Thyroid gland (tissue), 4 donors: ENCODE data around the gene LRMDA. TPM values are rescaled to one million over a fixed set of nuclear protein-coding genes. Genes with fewer than 3 reads are reported as not detected.

ENCODE experiments used
- DNase-seq, 2 donors: peaks; one replicate each; pipeline ENCODE4 v3.0.0-alpha.2; 2019
- H3K27ac ChIP-seq, 3 donors: fragments of 200-600 bp; sonication (generic); 1 replicate in 2 of 3; 2 replicates in 1 of 3; pipeline ENCODE4 v1.5.1; 2016 to 2019; ENCODE audit warnings: mild to moderate bottlenecking in 1 of 3, moderate library complexity in 1 of 3
- H3K27me3 ChIP-seq: fragments of 200-600 bp; sonication (generic); one replicate; pipeline ENCODE4 v1.5.1; 2019
- H3K36me3 ChIP-seq, 2 donors: fragments of 200-600 bp; sonication (generic); one replicate each; pipeline ENCODE4 v1.5.1; 2016 to 2019
- H3K4me1 ChIP-seq, 2 donors: fragments of 200-600 bp; sonication (generic); one replicate each; pipeline ENCODE4 v1.5.1; 2017 to 2019
- H3K4me3 ChIP-seq, 3 donors: fragments of 200-600 bp; sonication (generic); replicated peaks in 1 of 3; 1 replicate in 2 of 3; 2 replicates in 1 of 3; pipeline ENCODE4 v1.5.1; 2016; ENCODE audit warnings: mild to moderate bottlenecking in 1 of 3
- H3K9me3 ChIP-seq: fragments of 200-600 bp; sonication (generic); one replicate; pipeline ENCODE4 v1.5.1; 2017
- CTCF ChIP-seq, 6 experiments: fragments of 200-600 bp in 3 of 6; fragments of 450-650 bp in 3 of 6; sonication (generic) in 3 of 6; IDR thresholded peaks; one replicate each; pipeline ENCODE4 v1.5.1; 2016 to 2019; ENCODE audit warnings: antibody characterized with exemption in 6 of 6, mild to moderate bottlenecking in 2 of 6, inconsistent platforms in 1 of 6, moderate library complexity in 1 of 6
- POLR2A ChIP-seq, 2 donors: fragments of 450-650 bp; IDR thresholded peaks; one replicate each; pipeline ENCODE4 v1.6.1; 2017; ENCODE audit warnings: antibody characterized with exemption in 2 of 2, mild to moderate bottlenecking in 2 of 2, moderate library complexity in 1 of 2
- WGBS, 2 donors: methylation state at CpG; one replicate each; pipeline ENCODE4 v1.1.5; 2017; 5-methylcytosine and 5-hydroxymethylcytosine counted together
- intact Hi-C: fragments of 100-400 bp; cut with DNase I; formaldehyde crosslinking; loops from one replicate; pipeline ENCODE4 v1.15.1; 2023
- total RNA-seq, 4 donors: library from RNA; depleted of rRNA; stranded (reverse); fragments of >200 nt; gene quantifications; one replicate each; pipeline ENCODE4 v1.2.3, GENCODE V29; 2016

Gene LRMDA
- total RNA-seq, 4 donors from 2014 or later: 16.5 to 31.7 (median 23.2) TPM

GRCh38 chr10:76469675-76470074 is 1038.3 kb downstream of the LRMDA start:
- TF ChIP-seq POLR2A (IDR thresholded peaks at IDR 0.05): no peak
- TF ChIP-seq CTCF (IDR thresholded peaks at IDR 0.05): no peak
- no peak overlapping the region for H3K4me3 ChIP-seq
- intact Hi-C loops: no loop called here
- H3K27me3 ChIP-seq: no peaks in the 10 kb centered on the region
- no peaks in the 10 kb centered on the region for H3K4me1 ChIP-seq
- H3K9me3 ChIP-seq: no peaks in the 10 kb centered on the region
- DNase-seq: no peak
- no peak overlapping the region for H3K27ac ChIP-seq
- no peaks in the 10 kb centered on the region for H3K36me3 ChIP-seq

- TF ChIP-seq CTCF (IDR thresholded peaks at IDR 0.05) (no peak), POLR2A (IDR thresholded peaks at IDR 0.05) (no peak)
- Histone ChIP-seq H3K4me3 (no peak overlapping the region), H3K27ac (no peak overlapping the region), H3K27me3 (no peaks in the 10 kb centered on the region), H3K4me1 (no peaks in the 10 kb centered on the region), H3K36me3 (no peaks in the 10 kb centered on the region), H3K9me3 (no peaks in the 10 kb centered on the region)
- intact Hi-C loops: no loop called here
- 88 to 91% methylated on average over 5 of the region's 5 CpGs for WGBS, 2 donors
- DNase-seq: no peak
These were observed 1047.8 kb downstream of the LRMDA start for GRCh38 chr10:76479103-76479790.

GRCh38 chr10:76481178-76481577 is 1049.8 kb downstream of the LRMDA start:
- no peaks in the 10 kb centered on the region for H3K4me1 ChIP-seq
- H3K9me3 ChIP-seq: no peaks in the 10 kb centered on the region
- TF ChIP-seq CTCF (IDR thresholded peaks at IDR 0.05): no peak
- no peak for TF ChIP-seq POLR2A (IDR thresholded peaks at IDR 0.05)
- no peak overlapping the region for H3K4me3 ChIP-seq
- intact Hi-C loops: no loop called here
- H3K27me3 ChIP-seq: no peaks in the 10 kb centered on the region
- no peak for DNase-seq
- no peaks in the 10 kb centered on the region for H3K36me3 ChIP-seq
- 89 to 92% methylated on average over 2 of the region's 2 CpGs for WGBS, 2 donors
- H3K27ac ChIP-seq: no peak overlapping the region

GRCh38 chr10:76487582-76487981 is 1056.2 kb downstream of the LRMDA start:
- no peak overlapping the region for H3K4me3 ChIP-seq
- intact Hi-C loops: no loop called here
- no peak for DNase-seq
- no peaks in the 10 kb centered on the region for H3K9me3 ChIP-seq
- H3K4me1 ChIP-seq: no peaks in the 10 kb centered on the region
- no peak overlapping the region for H3K27ac ChIP-seq
- no peaks in the 10 kb centered on the region for H3K27me3 ChIP-seq
- WGBS, 2 donors: 98 to 100% methylated on average over 1 of the region's 1 CpG
- TF ChIP-seq CTCF (IDR thresholded peaks at IDR 0.05): no peak
- TF ChIP-seq POLR2A (IDR thresholded peaks at IDR 0.05): no peak
- H3K36me3 ChIP-seq: no peaks in the 10 kb centered on the region

GRCh38 chr10:76488602-76489001 is 1057.2 kb downstream of the LRMDA start:
- H3K27ac ChIP-seq: no peak overlapping the region
- WGBS, 2 donors: 93 to 100% methylated on average over 1 of the region's 1 CpG
- no peak for DNase-seq
- TF ChIP-seq CTCF (IDR thresholded peaks at IDR 0.05) (no peak), POLR2A (IDR thresholded peaks at IDR 0.05) (no peak)
- H3K4me1 ChIP-seq: no peaks in the 10 kb centered on the region
- no peaks in the 10 kb centered on the region for H3K27me3 ChIP-seq
- intact Hi-C loops: no loop called here
- H3K4me3 ChIP-seq: no peak overlapping the region
- no peaks in the 10 kb centered on the region for H3K9me3 ChIP-seq
- H3K36me3 ChIP-seq: no peaks in the 10 kb centered on the region
